Endothelial cell of umbilical vein (primary cell): ENCODE data around the gene ARHGEF28. TPM values are rescaled to one million over a fixed set of nuclear protein-coding genes. Genes with fewer than 3 reads are reported as not detected.

Source experiments
- BruUV-seq: library from RNA; stranded (reverse); fragments of 400-500 nt; replicated peaks from 2 replicates; lab custom pipeline; 2021; lab: Mats Ljungman, UMichigan
- CTCF ChIA-PET: fragments of 300-600, 350-600 bp; sonication (Branson Sonifier 250); formaldehyde crosslinking; loops from one replicate; lab custom pipeline; 2021; ENCODE audit warnings: antibody characterized with exemption, inconsistent platforms; lab: Charles Lee
- POLR2A ChIA-PET: fragments of 300-600, 350-600 bp; sonication (Branson Sonifier 250); formaldehyde crosslinking; loops from one replicate; lab custom pipeline; 2021; ENCODE audit warnings: antibody characterized with exemption, inconsistent platforms; lab: Charles Lee
- DNase-seq: peaks from one replicate; pipeline ENCODE4 v3.0.0-alpha.2; 2011; ENCODE audit warnings: low read depth, low spot score
- FAIRE-seq: peaks from 2 replicates; lab custom pipeline; 2011; peaks lifted over from hg19 to GRCh38; lab: Jason Lieb, UNC
- H2AFZ ChIP-seq: 2 replicates; pipeline ENCODE4 v1.6.0; 2012; ENCODE audit warnings: low read depth, low read length, control low read depth, inconsistent platforms
- H3K27ac ChIP-seq: 2 replicates; pipeline ENCODE4 v1.5.1; 2011; ENCODE audit warnings: low read depth, mild to moderate bottlenecking, control low read depth, low read length, moderate library complexity; ENCODE audit not compliant: insufficient read depth
- H3K27me3 ChIP-seq, 2 experiments: 2 replicates each; pipeline versions ENCODE4 v1.6.0 to v1.6.1; 2011; ENCODE audit warnings: low read length in 2 of 2, mixed read lengths in 1 of 2; ENCODE audit not compliant: control insufficient read depth in 2 of 2, insufficient read depth in 2 of 2
- H3K36me3 ChIP-seq, 2 experiments: 2 replicates in 1 of 2; 3 replicates in 1 of 2; pipeline ENCODE4 v1.5.1; 2011; ENCODE audit warnings: low read length in 2 of 2, mild to moderate bottlenecking in 1 of 2, moderate library complexity in 1 of 2; ENCODE audit not compliant: control insufficient read depth in 2 of 2, insufficient read depth in 2 of 2; ENCODE audit errors: extremely low read depth in 1 of 2
- H3K4me1 ChIP-seq: 3 replicates; pipeline ENCODE4 v1.5.1; 2011; ENCODE audit warnings: mild to moderate bottlenecking, low read length; ENCODE audit not compliant: control insufficient read depth, insufficient read depth; ENCODE audit errors: extremely low read depth
- H3K4me2 ChIP-seq: 2 replicates; pipeline ENCODE4 v1.6.1; 2011; ENCODE audit warnings: low read length, control low read depth, mixed read lengths; ENCODE audit not compliant: insufficient read depth
- H3K4me3 ChIP-seq, 3 experiments: fragments of 200-600 bp in 1 of 3; sonication (generic), shearing (Covaris generic) in 1 of 3; replicated peaks in 1 of 3; 2 replicates each; pipeline ENCODE4 v1.5.1; 2011 to 2016; ENCODE audit warnings: control low read depth in 3 of 3, low read length in 3 of 3, mild to moderate bottlenecking in 2 of 3, inconsistent platforms in 1 of 3, low read depth in 1 of 3, moderate library complexity in 1 of 3; ENCODE audit not compliant: insufficient read depth in 1 of 3
- H3K79me2 ChIP-seq: 2 replicates; pipeline ENCODE4 v1.6.0; 2012; ENCODE audit warnings: low read length, inconsistent platforms; ENCODE audit not compliant: control insufficient read depth, insufficient read depth
- H3K9ac ChIP-seq: replicated peaks from 2 replicates; pipeline ENCODE3; 2011; ENCODE audit warnings: low read length, control low read depth; ENCODE audit not compliant: insufficient read depth; ENCODE audit errors: extremely low read depth
- H3K9me1 ChIP-seq: replicated peaks from 3 replicates; pipeline ENCODE4 v1.6.0; 2011; ENCODE audit warnings: mild to moderate bottlenecking, low read length; ENCODE audit not compliant: control insufficient read depth, insufficient read depth; ENCODE audit errors: extremely low read depth
- H3K9me3 ChIP-seq: replicated peaks from 2 replicates; pipeline ENCODE4 v1.5.1; 2012; ENCODE audit warnings: low read length, inconsistent platforms; ENCODE audit not compliant: control insufficient read depth, insufficient read depth
- H4K20me1 ChIP-seq: replicated peaks from 2 replicates; pipeline ENCODE3; 2011; ENCODE audit warnings: mild to moderate bottlenecking, low read length; ENCODE audit not compliant: control insufficient read depth, insufficient read depth; ENCODE audit errors: extremely low read depth
- CTCF ChIP-seq, 2 donors: IDR thresholded peaks; 1 replicate in 1 of 2; 2 replicates in 1 of 2; pipeline ENCODE4 v1.5.1; 2011; ENCODE audit warnings: low read length in 2 of 2, mild to moderate bottlenecking in 2 of 2, moderate library complexity in 2 of 2, control low read depth in 1 of 2, inconsistent platforms in 1 of 2, low read depth in 1 of 2; ENCODE audit not compliant: insufficient read depth in 1 of 2; ENCODE audit errors: extremely low read depth in 1 of 2
- EZH2 ChIP-seq: IDR thresholded peaks from 2 replicates; pipeline ENCODE4 v1.6.1; 2012; ENCODE audit warnings: borderline replicate concordance, low read depth, mild to moderate bottlenecking, moderate library complexity, low read length, inconsistent platforms; ENCODE audit not compliant: severe bottlenecking
- FOS ChIP-seq: IDR thresholded peaks from 2 replicates; pipeline ENCODE4 v1.6.1; 2011; ENCODE audit warnings: mild to moderate bottlenecking, low read length, moderate library complexity, borderline replicate concordance; ENCODE audit not compliant: insufficient read depth
- GATA2 ChIP-seq: IDR thresholded peaks from 2 replicates; pipeline ENCODE4 v1.7.0; 2011; ENCODE audit warnings: low read depth, mild to moderate bottlenecking, moderate library complexity, mixed read lengths, low read length; ENCODE audit not compliant: insufficient read length, insufficient read depth
- JUN ChIP-seq: IDR thresholded peaks from 2 replicates; pipeline ENCODE4 v1.6.1; 2011; ENCODE audit warnings: borderline replicate concordance, low read depth; ENCODE audit not compliant: insufficient read length, insufficient read depth
- MAX ChIP-seq: IDR thresholded peaks from 2 replicates; pipeline ENCODE4 v1.6.1; 2011; ENCODE audit not compliant: insufficient read depth, insufficient read length
- MYC ChIP-seq: IDR thresholded peaks from one replicate; pipeline ENCODE4 v1.6.1; 2011; ENCODE audit warnings: mild to moderate bottlenecking, low read depth, low read length
- POLR2A ChIP-seq: IDR thresholded peaks from 2 replicates; pipeline ENCODE4 v1.6.1; 2012; ENCODE audit warnings: low read depth, mild to moderate bottlenecking, control low read depth, low read length
- POLR2AphosphoS5 ChIP-seq: IDR thresholded peaks from 2 replicates; pipeline ENCODE4 v1.6.1; 2012; ENCODE audit warnings: low read depth, mild to moderate bottlenecking, control low read depth, low read length, moderate library complexity; ENCODE audit not compliant: insufficient read depth
- dilution Hi-C: fragments of 300-500 bp; cut with MboI; formaldehyde crosslinking; loops from one replicate; pipeline ENCODE4 v1.15.0; 2019; ENCODE audit warnings: low sequenced_read_pairs; ENCODE audit not compliant: extremely low pct_ligation_motif_present
- intact Hi-C: fragments of 100-400 bp; cut with micrococcal nuclease; formaldehyde crosslinking; loops from one replicate; pipeline ENCODE4 v1.10.0; 2022
- polyA plus RNA-seq, 4 experiments: library from polyadenylated mRNA; depleted of rRNA in 3 of 4; stranded (reverse) in 3 of 4; unstranded in 1 of 4; fragments of >200 nt; gene quantifications; 2 replicates each; pipeline versions ENCODE4 v1.2.1 to v1.2.3, GENCODE V29; 2011 to 2012; ENCODE audit warnings: missing spikeins in 1 of 4
- total RNA-seq: library from RNA; stranded (reverse); gene quantifications from 2 replicates; pipeline ENCODE4 v1.2.3, GENCODE V29; 2021

The ARHGEF28 gene
- total and polyA plus RNA-seq, 2 donors (not counting 3 experiments of a cell fraction or from before 2014, with no cell fraction given): 29.5 to 108 TPM

- POLR2A ChIA-PET: no interaction called here
- Histone ChIP-seq H3K9me1 (no peaks in the 10 kb centered on the region), H3K4me3 (no peak overlapping the region), H3K4me2 (no peak overlapping the region), H3K9me3 (no peaks in the 10 kb centered on the region), H3K27ac (no peak overlapping the region), H3K9ac (no peak overlapping the region), H4K20me1 (no peaks in the 10 kb centered on the region), H3K79me2 (peaks cover 2% of the 10 kb centered on the region), H3K36me3 (peaks cover 27 to 28% of the 10 kb centered on the region in 2 experiments), H3K4me1 (no peaks in the 10 kb centered on the region), H3K27me3 (no peaks in the 10 kb centered on the region), H2AFZ (no peak overlapping the region)
- dilution Hi-C loops: no loop called here
- no TSS peak for BruUV-seq
- no peak for DNase-seq
- TF ChIP-seq JUN: no peak
- TF ChIP-seq MAX: no peak
- no peak for TF ChIP-seq POLR2AphosphoS5
- TF ChIP-seq CTCF (IDR thresholded peaks at IDR 0.05; ENCODE audit: extremely low read depth in 1 of 2, insufficient read depth in 1 of 2, low read depth in 1 of 2, low read length in 2 of 2): no peak
- no peak for TF ChIP-seq GATA2
- TF ChIP-seq FOS: no peak
- no peak for TF ChIP-seq MYC
- TF ChIP-seq EZH2: no peak
- TF ChIP-seq POLR2A: no peak
- no peak for FAIRE-seq
- CTCF ChIA-PET: interaction anchor here (0.6 kb wide), 1 partner anchor 218 kb away, joined by 4 read pairs; no protein-coding TSS in a partner anchor
- intact Hi-C loops: no loop called here
Observed at GRCh38 chr5:73912821-73913271, 286.9 kb downstream of the ARHGEF28 start.
